Neuron (in vitro differentiated cells): ENCODE results near the gene APOL6.
"Not testable (repeated sequence)": the region's sequence is repeated elsewhere in the genome, so short reads cannot be mapped to it uniquely, and the experiment has no call there.

Experiments
- H2AFZ ChIP-seq: one replicate; pipeline ENCODE4 v1.6.1; 2013; ENCODE audit warnings: low read depth, mild to moderate bottlenecking, inconsistent platforms, low read length, moderate library complexity
- H3K27me3 ChIP-seq: one replicate; pipeline ENCODE4 v1.6.1; 2013; ENCODE audit warnings: low read length; ENCODE audit not compliant: insufficient read depth
- H3K36me3 ChIP-seq: one replicate; pipeline ENCODE4 v1.6.1; 2013; ENCODE audit warnings: low read length; ENCODE audit not compliant: insufficient read depth
- H3K4me1 ChIP-seq: one replicate; pipeline ENCODE4 v1.6.1; 2013; ENCODE audit warnings: low read length; ENCODE audit not compliant: insufficient read depth
- H3K4me3 ChIP-seq: 2 replicates; pipeline ENCODE4 v1.5.1; 2013; ENCODE audit warnings: mild to moderate bottlenecking, low read length, moderate library complexity
- H3K9me3 ChIP-seq: one replicate; pipeline ENCODE4 v1.6.1; 2013; ENCODE audit warnings: low read length

Gene APOL6

GRCh38 chr22:35681454-35682052, 33.3 kb downstream of the APOL6 start:
- Histone ChIP-seq H3K4me1 (no peaks in the 10 kb centered on the region), H3K27me3 (no peaks in the 10 kb centered on the region), H2AFZ (no peak overlapping the region), H3K9me3 (peaks cover 2% of the 10 kb centered on the region), H3K4me3 (no peak overlapping the region), H3K36me3 (no peaks in the 10 kb centered on the region)

GRCh38 chr22:35683560-35683959, 35.3 kb downstream of the APOL6 start:
- Histone ChIP-seq H3K9me3 (peaks cover 4% of the 10 kb centered on the region), H3K4me1 (no peaks in the 10 kb centered on the region), H3K36me3 (no peaks in the 10 kb centered on the region), H2AFZ (no peak overlapping the region), H3K4me3 (no peak overlapping the region), H3K27me3 (no peaks in the 10 kb centered on the region)

- Histone ChIP-seq H3K4me1 (no peaks in the 10 kb centered on the region), H2AFZ (no peak overlapping the region), H3K27me3 (no peaks in the 10 kb centered on the region), H3K9me3 (peaks cover 4% of the 10 kb centered on the region), H3K4me3 (no peak overlapping the region), H3K36me3 (no peaks in the 10 kb centered on the region)
Measured at GRCh38 chr22:35684270-35684700, 36.0 kb downstream of the APOL6 start.

GRCh38 chr22:35684732-35685131, 36.5 kb downstream of the APOL6 start:
- H2AFZ ChIP-seq, result no peak overlapping the region
- no peaks in the 10 kb centered on the region for H3K36me3 ChIP-seq
- no peaks in the 10 kb centered on the region for H3K4me1 ChIP-seq
- H3K9me3 ChIP-seq, result peaks cover 4% of the 10 kb centered on the region
- no peak overlapping the region for H3K4me3 ChIP-seq
- no peaks in the 10 kb centered on the region for H3K27me3 ChIP-seq

- Histone ChIP-seq H3K4me1 (no peaks in the 10 kb centered on the region), H3K9me3 (peaks cover 4% of the 10 kb centered on the region), H3K36me3 (no peaks in the 10 kb centered on the region), H3K4me3 (no peak overlapping the region), H2AFZ (no peak overlapping the region), H3K27me3 (no peaks in the 10 kb centered on the region)
Measured at GRCh38 chr22:35685731-35686130, 37.5 kb downstream of the APOL6 start.

GRCh38 chr22:35686298-35686697, 38.1 kb downstream of the APOL6 start:
- no peaks in the 10 kb centered on the region for H3K27me3 ChIP-seq
- no peak overlapping the region for H3K4me3 ChIP-seq
- H3K9me3 ChIP-seq, result peaks cover 4% of the 10 kb centered on the region
- no peak overlapping the region for H2AFZ ChIP-seq
- no peaks in the 10 kb centered on the region for H3K4me1 ChIP-seq
- no peaks in the 10 kb centered on the region for H3K36me3 ChIP-seq

GRCh38 chr22:35687461-35687860, 39.2 kb downstream of the APOL6 start:
- Histone ChIP-seq H3K27me3 (no peaks in the 10 kb centered on the region), H3K4me3 (no peak overlapping the region), H3K4me1 (no peaks in the 10 kb centered on the region), H2AFZ (no peak overlapping the region), H3K36me3 (no peaks in the 10 kb centered on the region), H3K9me3 (peaks cover 2% of the 10 kb centered on the region)

GRCh38 chr22:35688913-35689675, 40.8 kb downstream of the APOL6 start:
- no peak overlapping the region for H3K4me3 ChIP-seq
- H3K9me3 ChIP-seq, result peaks cover 2% of the 10 kb centered on the region

GRCh38 chr22:35690001-35690400, 41.8 kb downstream of the APOL6 start:
- Histone ChIP-seq H3K9me3 (peaks cover 2% of the 10 kb centered on the region), H3K4me3 (no peak overlapping the region), H3K4me1 (no peaks in the 10 kb centered on the region), H3K27me3 (no peaks in the 10 kb centered on the region), H3K36me3 (no peaks in the 10 kb centered on the region), H2AFZ (no peak overlapping the region)

More at GRCh38 chr22:35688913-35689675, 40.8 kb downstream of the APOL6 start:
- Histone ChIP-seq H3K4me1 (no peaks in the 10 kb centered on the region), H3K27me3 (no peaks in the 10 kb centered on the region), H3K36me3 (no peaks in the 10 kb centered on the region), H2AFZ (no peak overlapping the region)

- no peaks in the 10 kb centered on the region for H3K4me1 ChIP-seq
- H2AFZ ChIP-seq, result no peak overlapping the region
- H3K27me3 ChIP-seq, result no peaks in the 10 kb centered on the region
Measured at GRCh38 chr22:35695202-35695601, 47.0 kb downstream of the APOL6 start.

GRCh38 chr22:35697142-35697541, 48.9 kb downstream of the APOL6 start:
- no peaks in the 10 kb centered on the region for H3K9me3 ChIP-seq
- no peak overlapping the region for H2AFZ ChIP-seq
- no peaks in the 10 kb centered on the region for H3K36me3 ChIP-seq
- no peak overlapping the region for H3K4me3 ChIP-seq
- no peaks in the 10 kb centered on the region for H3K27me3 ChIP-seq
- no peaks in the 10 kb centered on the region for H3K4me1 ChIP-seq

More at GRCh38 chr22:35695202-35695601, 47.0 kb downstream of the APOL6 start:
- Histone ChIP-seq H3K9me3 (no peaks in the 10 kb centered on the region), H3K36me3 (no peaks in the 10 kb centered on the region), H3K4me3 (no peak overlapping the region)

- H2AFZ ChIP-seq, H3K36me3 ChIP-seq, H3K27me3 ChIP-seq: not testable (repeated sequence)
Measured at GRCh38 chr22:35699852-35700251, 51.6 kb downstream of the APOL6 start.

GRCh38 chr22:35703861-35704584, 55.8 kb downstream of the APOL6 start:
- Histone ChIP-seq H3K4me3 (no peak overlapping the region), H3K4me1 (no peaks in the 10 kb centered on the region), H3K36me3 (no peaks in the 10 kb centered on the region), H3K27me3 (no peaks in the 10 kb centered on the region), H2AFZ (no peak overlapping the region), H3K9me3 (no peaks in the 10 kb centered on the region)

More at GRCh38 chr22:35699852-35700251, 51.6 kb downstream of the APOL6 start:
- H3K4me3 ChIP-seq, H3K4me1 ChIP-seq, H3K9me3 ChIP-seq: not testable (repeated sequence)
